ENCODE measurements around the gene F8.
"Not testable (repeated sequence)": the region's sequence is repeated elsewhere in the genome, so short reads cannot be mapped to it uniquely, and the experiment has no call there.

Gene F8

GRCh38 chrX:154980330-154981115 is 42.0 kb downstream of the F8 start:
- peak; percentile 63 to 76 for DNase-seq

- DNase-seq = no peak
Observed at GRCh38 chrX:154979629-154980028, 42.9 kb downstream of the F8 start.

- DNase-seq = no peak
Observed at GRCh38 chrX:154968353-154968752, 54.2 kb downstream of the F8 start.

- DNase-seq = no peak
Observed at GRCh38 chrX:154967603-154968002, 54.9 kb downstream of the F8 start.

GRCh38 chrX:154961947-154962346 is 60.6 kb downstream of the F8 start:
- no peak for DNase-seq

- not testable (repeated sequence) for DNase-seq
Observed at GRCh38 chrX:154955799-154956198, 66.7 kb downstream of the F8 start.

- DNase-seq = not testable (repeated sequence)
Observed at GRCh38 chrX:154939265-154939664, 83.3 kb downstream of the F8 start.

GRCh38 chrX:154924771-154925170 is 97.8 kb downstream of the F8 start:
- DNase-seq = not testable (repeated sequence)

- DNase-seq = peak; percentile 52 to 77
Observed at GRCh38 chrX:154918060-154918483, 104.5 kb downstream of the F8 start.

- DNase-seq = no peak
Observed at GRCh38 chrX:154914052-154914451, 108.5 kb downstream of the F8 start.

- not testable (repeated sequence) for DNase-seq
Observed at GRCh38 chrX:154910528-154910927, 112.0 kb downstream of the F8 start.

GRCh38 chrX:154910048-154910447 is 112.5 kb downstream of the F8 start:
- DNase-seq = not testable (repeated sequence)

- DNase-seq = no peak
Observed at GRCh38 chrX:154908821-154909220, 113.7 kb downstream of the F8 start.

GRCh38 chrX:154902408-154902807 is 120.1 kb downstream of the F8 start:
- DNase-seq = no peak

GRCh38 chrX:154900323-154900722 is 122.2 kb downstream of the F8 start:
- DNase-seq = no peak

GRCh38 chrX:154892296-154892695 is 130.2 kb downstream of the F8 start:
- DNase-seq = no peak

GRCh38 chrX:154890990-154891639 is 131.4 kb downstream of the F8 start:
- DNase-seq = peak in 1 of 2 experiments; percentile 17

- DNase-seq = not testable (repeated sequence)
Observed at GRCh38 chrX:154886789-154887221, 135.7 kb downstream of the F8 start.

GRCh38 chrX:154886069-154886788 is 136.3 kb downstream of the F8 start, which contains the start of gene F8A1:
Gene F8A1, plus strand, starts transcription at chrX:154886355. Its CDS starts 20 bp downstream, at chrX:154886375.
- not testable (repeated sequence) for DNase-seq

- not testable (repeated sequence) for DNase-seq
Observed at GRCh38 chrX:154885549-154885948, 137.0 kb downstream of the F8 start.

- not testable (repeated sequence) for DNase-seq
Observed at GRCh38 chrX:154885057-154885456, 137.5 kb downstream of the F8 start.

GRCh38 chrX:154884069-154884468 is 138.5 kb downstream of the F8 start:
- DNase-seq = not testable (repeated sequence)

- DNase-seq = no peak
Observed at GRCh38 chrX:154873329-154873728, 149.2 kb downstream of the F8 start.
